Neuronal stem cell (in vitro differentiated cells): Measurements from ENCODE around the gene KIF16B.

Source experiments
- DNase-seq: peaks from one replicate; pipeline ENCODE4 v3.0.0-alpha.2; 2013; ENCODE audit warnings: low spot score
- H2AFZ ChIP-seq: one replicate; pipeline ENCODE4 v1.6.1; 2013; ENCODE audit warnings: mild to moderate bottlenecking, low read length, inconsistent platforms
- H2AK5ac ChIP-seq: 2 replicates; pipeline ENCODE4 v1.6.1; 2013; ENCODE audit warnings: low read depth, mild to moderate bottlenecking, inconsistent platforms, low read length, moderate library complexity, mixed read lengths
- H2BK120ac ChIP-seq: 2 replicates; pipeline ENCODE4 v1.6.1; 2013; ENCODE audit warnings: low read depth, mild to moderate bottlenecking, inconsistent platforms, low read length, moderate library complexity, mixed read lengths
- H2BK12ac ChIP-seq: one replicate; pipeline ENCODE4 v1.6.1; 2013; ENCODE audit warnings: low read length, inconsistent platforms
- H2BK15ac ChIP-seq: 2 replicates; pipeline ENCODE4 v1.6.1; 2013; ENCODE audit warnings: mild to moderate bottlenecking, low read length, inconsistent platforms, mixed read lengths
- H2BK5ac ChIP-seq: one replicate; pipeline ENCODE4 v1.6.1; 2013; ENCODE audit warnings: inconsistent platforms, mild to moderate bottlenecking, low read length, moderate library complexity
- H3K14ac ChIP-seq: one replicate; pipeline ENCODE4 v1.6.1; 2013; ENCODE audit warnings: low read length, inconsistent platforms
- H3K18ac ChIP-seq: 2 replicates; pipeline ENCODE4 v1.6.1; 2013; ENCODE audit warnings: low read length, inconsistent platforms
- H3K23ac ChIP-seq: 2 replicates; pipeline ENCODE4 v1.6.1; 2013; ENCODE audit warnings: low read depth, mild to moderate bottlenecking, mixed read lengths, low read length, inconsistent platforms; ENCODE audit not compliant: poor library complexity
- H3K27ac ChIP-seq: replicated peaks from 3 replicates; pipeline ENCODE4 v1.5.1; 2013; ENCODE audit warnings: low read length, inconsistent platforms
- H3K27me3 ChIP-seq, 3 experiments: 2 replicates each; pipeline ENCODE4 v1.6.1; 2013; ENCODE audit warnings: low read length in 3 of 3, mild to moderate bottlenecking in 2 of 3, inconsistent platforms in 1 of 3, low read depth in 1 of 3, mixed read lengths in 1 of 3, moderate library complexity in 1 of 3; ENCODE audit not compliant: control insufficient read depth in 3 of 3, insufficient read depth in 3 of 3
- H3K36me3 ChIP-seq, 2 donors: replicated peaks in 1 of 2; 2 replicates each; pipeline ENCODE4 v1.6.1; 2013; ENCODE audit warnings: low read length in 2 of 2; ENCODE audit not compliant: control insufficient read depth in 2 of 2, insufficient read depth in 2 of 2
- H3K4ac ChIP-seq: 2 replicates; pipeline ENCODE4 v1.6.1; 2013; ENCODE audit warnings: inconsistent platforms, mild to moderate bottlenecking, low read length, moderate library complexity
- H3K4me1 ChIP-seq, 2 donors: 1 replicate in 1 of 2; 2 replicates in 1 of 2; pipeline ENCODE4 v1.6.1; 2013; ENCODE audit warnings: low read length in 2 of 2, low read depth in 1 of 2; ENCODE audit not compliant: control insufficient read depth in 2 of 2, insufficient read depth in 1 of 2
- H3K4me2 ChIP-seq: one replicate; pipeline ENCODE4 v1.6.1; 2013; ENCODE audit warnings: mild to moderate bottlenecking, low read length, inconsistent platforms; ENCODE audit not compliant: insufficient read depth, poor library complexity, severe bottlenecking
- H3K4me3 ChIP-seq, 2 donors: 2 replicates each; pipeline ENCODE4 v1.5.1; 2013; ENCODE audit warnings: low read length in 2 of 2, mild to moderate bottlenecking in 2 of 2, inconsistent platforms in 1 of 2, moderate library complexity in 1 of 2
- H3K79me1 ChIP-seq: one replicate; pipeline ENCODE4 v1.6.1; 2013; ENCODE audit warnings: low read depth, mild to moderate bottlenecking, inconsistent platforms, low read length, moderate library complexity
- H3K9ac ChIP-seq: one replicate; pipeline ENCODE4 v1.6.1; 2013; ENCODE audit warnings: mild to moderate bottlenecking, low read depth, low read length, inconsistent platforms; ENCODE audit not compliant: poor library complexity
- H3K9me3 ChIP-seq, 2 donors: replicated peaks in 1 of 2; 2 replicates each; pipeline versions ENCODE3 to v1.6.1; 2013; ENCODE audit warnings: low read length in 2 of 2, mild to moderate bottlenecking in 2 of 2, inconsistent platforms in 1 of 2, low read depth in 1 of 2, mixed read lengths in 1 of 2, moderate library complexity in 1 of 2; ENCODE audit not compliant: control insufficient read depth in 2 of 2, insufficient read depth in 1 of 2
- H4K8ac ChIP-seq: one replicate; pipeline ENCODE4 v1.6.1; 2013; ENCODE audit warnings: low read depth, mild to moderate bottlenecking, inconsistent platforms, low read length, moderate library complexity
- H4K91ac ChIP-seq: one replicate; pipeline ENCODE4 v1.6.1; 2013; ENCODE audit warnings: low read length, low read depth, mild to moderate bottlenecking, inconsistent platforms; ENCODE audit not compliant: poor library complexity
- WGBS, 2 donors: extraction: QIAGEN DNeasy Blood & Tissue Kit; methylation state at CpG; one replicate each; pipeline ENCODE4 v1.1.7; 2013; ENCODE audit warnings: missing lambda C conversion rate in 2 of 2, mixed read lengths in 1 of 2; ENCODE audit not compliant: insufficient read length in 2 of 2, insufficient replicate concordance in 1 of 2; ENCODE audit errors: extremely low coverage in 2 of 2; 5-methylcytosine and 5-hydroxymethylcytosine counted together

The KIF16B gene

GRCh38 chr20:16360668-16361067 is 212.6 kb downstream of the KIF16B start:
- no peak for DNase-seq
- H2BK12ac ChIP-seq, result no peak overlapping the region

GRCh38 chr20:16353417-16353781 is 219.8 kb downstream of the KIF16B start:
- Histone ChIP-seq H4K91ac (no peak overlapping the region), H3K36me3 (peaks cover 0 to 2% of the 10 kb centered on the region in 2 donors), H3K4ac (no peak overlapping the region), H3K79me1 (no peaks in the 10 kb centered on the region), H2BK12ac (no peak overlapping the region), H3K4me2 (no peak overlapping the region), H3K9ac (no peak overlapping the region), H2AFZ (no peak overlapping the region), H3K27me3 (peaks cover 0 to 2% (median 0%) of the 10 kb centered on the region in 3 experiments), H2AK5ac (no peak overlapping the region), H3K18ac (no peak overlapping the region), H2BK5ac (no peak overlapping the region), H2BK120ac (no peak overlapping the region), H3K4me3 (no peak overlapping the region), H3K4me1 (peaks cover 8 to 11% of the 10 kb centered on the region in 2 donors), H3K23ac (no peak overlapping the region), H3K14ac (no peak overlapping the region), H4K8ac (no peak overlapping the region), H3K9me3 (no peaks in the 10 kb centered on the region), H2BK15ac (no peak overlapping the region), H3K27ac (no peak overlapping the region)
- WGBS, 2 donors, result no CpG with 5 or more reads among the region's 1 CpG
- DNase-seq, result no peak

More at GRCh38 chr20:16360668-16361067, 212.6 kb downstream of the KIF16B start:
- Histone ChIP-seq H3K4me1 (no peaks in the 10 kb centered on the region), H3K23ac (no peak overlapping the region), H2BK15ac (no peak overlapping the region), H3K79me1 (no peaks in the 10 kb centered on the region), H3K4me3 (no peak overlapping the region), H3K18ac (no peak overlapping the region), H2BK120ac (no peak overlapping the region), H4K91ac (no peak overlapping the region), H2AK5ac (no peak overlapping the region), H2AFZ (no peak overlapping the region), H3K14ac (no peak overlapping the region), H3K4ac (no peak overlapping the region), H3K9me3 (no peaks in the 10 kb centered on the region), H3K4me2 (no peak overlapping the region), H2BK5ac (no peak overlapping the region), H3K27ac (no peak overlapping the region), H3K9ac (no peak overlapping the region), H3K27me3 (no peaks in the 10 kb centered on the region), H3K36me3 (no peaks in the 10 kb centered on the region), H4K8ac (no peak overlapping the region)
- no CpG with 5 or more reads among the region's 5 CpGs for whole genome bisulfite sequencing, 2 donors

- Histone ChIP-seq H3K27me3 (peaks cover 0 to 2% (median 0%) of the 10 kb centered on the region in 3 experiments), H2AK5ac (no peak overlapping the region), H3K36me3 (peaks cover 0 to 2% of the 10 kb centered on the region in 2 donors), H3K9ac (no peak overlapping the region), H3K4me1 (peaks cover 8 to 11% of the 10 kb centered on the region in 2 donors), H3K23ac (no peak overlapping the region), H3K9me3 (no peaks in the 10 kb centered on the region), H3K79me1 (no peaks in the 10 kb centered on the region), H2AFZ (no peak overlapping the region), H3K18ac (no peak overlapping the region), H3K27ac (no peak overlapping the region), H3K4me2 (no peak overlapping the region), H2BK12ac (no peak overlapping the region), H4K8ac (no peak overlapping the region), H3K14ac (no peak overlapping the region), H2BK5ac (no peak overlapping the region), H3K4me3 (peak overlapping the region in 1 of 2 donors; percentile 12), H2BK120ac (no peak overlapping the region), H4K91ac (no peak overlapping the region), H2BK15ac (no peak overlapping the region), H3K4ac (no peak overlapping the region)
- no peak for DNase-seq
- WGBS, 2 donors, result no CpG with 5 or more reads among the region's 5 CpGs
These were observed 220.4 kb downstream of the KIF16B start for GRCh38 chr20:16352751-16353416.

GRCh38 chr20:16352321-16352720 is 220.9 kb downstream of the KIF16B start:
- Histone ChIP-seq H3K14ac (no peak overlapping the region), H3K36me3 (peaks cover 0 to 2% of the 10 kb centered on the region in 2 donors), H3K4me1 (peaks cover 8 to 11% of the 10 kb centered on the region in 2 donors), H3K4ac (no peak overlapping the region), H3K27me3 (peaks cover 0 to 2% (median 0%) of the 10 kb centered on the region in 3 experiments), H3K4me2 (no peak overlapping the region), H4K8ac (no peak overlapping the region), H4K91ac (no peak overlapping the region), H3K4me3 (no peak overlapping the region), H2AFZ (no peak overlapping the region), H2BK15ac (no peak overlapping the region), H3K79me1 (no peaks in the 10 kb centered on the region), H3K27ac (no peak overlapping the region), H3K18ac (no peak overlapping the region), H2BK5ac (no peak overlapping the region), H2BK12ac (no peak overlapping the region), H3K23ac (no peak overlapping the region), H2AK5ac (no peak overlapping the region), H2BK120ac (no peak overlapping the region), H3K9me3 (no peaks in the 10 kb centered on the region), H3K9ac (no peak overlapping the region)
- WGBS, 2 donors, result no CpG with 5 or more reads among the region's 4 CpGs
- no peak for DNase-seq
